Esophagus squamous epithelium (tissue), 4 donors: ENCODE measurements around the gene EGFLAM.

ENCODE experiments used
- CTCF ChIP-seq, 6 experiments: fragments of 450-650 bp in 4 of 6; fragments of 200-600 bp in 2 of 6; sonication (generic) in 2 of 6; IDR thresholded peaks; one replicate each; pipeline ENCODE4 v1.5.1; 2016 to 2019; ENCODE audit warnings: antibody characterized with exemption in 6 of 6, mild to moderate bottlenecking in 4 of 6, moderate library complexity in 4 of 6
- POLR2A ChIP-seq, 4 donors: fragments of 450-650 bp; IDR thresholded peaks; one replicate each; pipeline ENCODE4 v1.6.1; 2017; ENCODE audit warnings: antibody characterized with exemption in 4 of 4, mild to moderate bottlenecking in 4 of 4, moderate library complexity in 3 of 4

DNA sequence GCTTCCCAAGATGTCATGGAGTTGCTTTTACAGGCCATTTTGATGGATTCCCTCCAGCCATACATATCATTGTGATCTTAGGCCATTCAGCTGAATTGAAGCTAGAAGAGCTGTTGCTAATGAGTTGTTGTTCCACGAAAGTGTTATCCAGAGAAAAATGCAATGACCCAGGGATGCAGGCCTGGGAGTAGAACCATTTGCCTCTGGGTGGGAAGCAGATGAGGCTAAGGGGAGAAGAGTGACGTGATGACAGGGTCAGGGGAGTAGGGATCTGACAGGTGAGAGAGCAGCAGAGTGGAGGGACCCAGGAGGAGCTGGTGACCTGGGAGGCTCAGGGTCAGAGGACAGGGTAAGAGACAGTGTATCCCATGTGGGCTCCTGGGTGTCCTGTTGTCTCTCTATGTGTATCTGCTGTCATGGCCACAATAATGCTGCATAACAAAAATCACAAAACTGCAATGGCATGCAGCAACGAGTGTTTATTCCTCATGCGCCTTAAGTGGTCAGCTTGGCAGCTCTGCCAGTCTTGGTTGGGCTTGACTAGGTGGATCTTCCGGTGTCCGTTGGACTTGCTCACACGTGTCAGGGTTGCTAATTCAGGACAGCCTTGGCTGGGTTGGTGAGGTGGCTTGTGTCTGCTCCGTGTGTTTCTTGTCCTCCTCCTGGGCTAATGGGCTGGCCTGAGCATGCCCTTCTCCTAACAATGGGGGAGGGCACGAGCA, 207.5 kb downstream of the EGFLAM start:
- TF ChIP-seq CTCF (IDR thresholded peaks at IDR 0.05), result no peak
- TF ChIP-seq POLR2A (IDR thresholded peaks at IDR 0.05), result no peak
